Endothelial cell of umbilical vein (primary cell): Measurements from ENCODE around the gene TULP4. TPM values are rescaled to one million over a fixed set of nuclear protein-coding genes. Genes with fewer than 3 reads are reported as not detected.

ENCODE experiments used
- BruUV-seq: library from RNA; stranded (reverse); fragments of 400-500 nt; replicated peaks from 2 replicates; lab custom pipeline; 2021; lab: Mats Ljungman, UMichigan
- CTCF ChIA-PET: fragments of 300-600, 350-600 bp; sonication (Branson Sonifier 250); formaldehyde crosslinking; loops from one replicate; lab custom pipeline; 2021; ENCODE audit warnings: antibody characterized with exemption, inconsistent platforms; lab: Charles Lee
- POLR2A ChIA-PET: fragments of 300-600, 350-600 bp; sonication (Branson Sonifier 250); formaldehyde crosslinking; loops from one replicate; lab custom pipeline; 2021; ENCODE audit warnings: antibody characterized with exemption, inconsistent platforms; lab: Charles Lee
- DNase-seq: peaks from one replicate; pipeline ENCODE4 v3.0.0-alpha.2; 2011; ENCODE audit warnings: low read depth, low spot score
- FAIRE-seq: peaks from 2 replicates; lab custom pipeline; 2011; peaks lifted over from hg19 to GRCh38; lab: Jason Lieb, UNC
- H2AFZ ChIP-seq: 2 replicates; pipeline ENCODE4 v1.6.0; 2012; ENCODE audit warnings: low read depth, low read length, control low read depth, inconsistent platforms
- H3K27ac ChIP-seq: 2 replicates; pipeline ENCODE4 v1.5.1; 2011; ENCODE audit warnings: low read depth, mild to moderate bottlenecking, control low read depth, low read length, moderate library complexity; ENCODE audit not compliant: insufficient read depth
- H3K27me3 ChIP-seq, 2 experiments: 2 replicates each; pipeline versions ENCODE4 v1.6.0 to v1.6.1; 2011; ENCODE audit warnings: low read length in 2 of 2, mixed read lengths in 1 of 2; ENCODE audit not compliant: control insufficient read depth in 2 of 2, insufficient read depth in 2 of 2
- H3K36me3 ChIP-seq, 2 experiments: 2 replicates in 1 of 2; 3 replicates in 1 of 2; pipeline ENCODE4 v1.5.1; 2011; ENCODE audit warnings: low read length in 2 of 2, mild to moderate bottlenecking in 1 of 2, moderate library complexity in 1 of 2; ENCODE audit not compliant: control insufficient read depth in 2 of 2, insufficient read depth in 2 of 2; ENCODE audit errors: extremely low read depth in 1 of 2
- H3K4me1 ChIP-seq: 3 replicates; pipeline ENCODE4 v1.5.1; 2011; ENCODE audit warnings: mild to moderate bottlenecking, low read length; ENCODE audit not compliant: control insufficient read depth, insufficient read depth; ENCODE audit errors: extremely low read depth
- H3K4me2 ChIP-seq: 2 replicates; pipeline ENCODE4 v1.6.1; 2011; ENCODE audit warnings: low read length, control low read depth, mixed read lengths; ENCODE audit not compliant: insufficient read depth
- H3K4me3 ChIP-seq, 3 experiments: fragments of 200-600 bp in 1 of 3; sonication (generic), shearing (Covaris generic) in 1 of 3; replicated peaks in 1 of 3; 2 replicates each; pipeline ENCODE4 v1.5.1; 2011 to 2016; ENCODE audit warnings: control low read depth in 3 of 3, low read length in 3 of 3, mild to moderate bottlenecking in 2 of 3, inconsistent platforms in 1 of 3, low read depth in 1 of 3, moderate library complexity in 1 of 3; ENCODE audit not compliant: insufficient read depth in 1 of 3
- H3K79me2 ChIP-seq: 2 replicates; pipeline ENCODE4 v1.6.0; 2012; ENCODE audit warnings: low read length, inconsistent platforms; ENCODE audit not compliant: control insufficient read depth, insufficient read depth
- H3K9ac ChIP-seq: replicated peaks from 2 replicates; pipeline ENCODE3; 2011; ENCODE audit warnings: low read length, control low read depth; ENCODE audit not compliant: insufficient read depth; ENCODE audit errors: extremely low read depth
- H3K9me1 ChIP-seq: replicated peaks from 3 replicates; pipeline ENCODE4 v1.6.0; 2011; ENCODE audit warnings: mild to moderate bottlenecking, low read length; ENCODE audit not compliant: control insufficient read depth, insufficient read depth; ENCODE audit errors: extremely low read depth
- H3K9me3 ChIP-seq: replicated peaks from 2 replicates; pipeline ENCODE4 v1.5.1; 2012; ENCODE audit warnings: low read length, inconsistent platforms; ENCODE audit not compliant: control insufficient read depth, insufficient read depth
- H4K20me1 ChIP-seq: replicated peaks from 2 replicates; pipeline ENCODE3; 2011; ENCODE audit warnings: mild to moderate bottlenecking, low read length; ENCODE audit not compliant: control insufficient read depth, insufficient read depth; ENCODE audit errors: extremely low read depth
- EZH2 ChIP-seq: IDR thresholded peaks from 2 replicates; pipeline ENCODE4 v1.6.1; 2012; ENCODE audit warnings: borderline replicate concordance, low read depth, mild to moderate bottlenecking, moderate library complexity, low read length, inconsistent platforms; ENCODE audit not compliant: severe bottlenecking
- FOS ChIP-seq: IDR thresholded peaks from 2 replicates; pipeline ENCODE4 v1.6.1; 2011; ENCODE audit warnings: mild to moderate bottlenecking, low read length, moderate library complexity, borderline replicate concordance; ENCODE audit not compliant: insufficient read depth
- GATA2 ChIP-seq: IDR thresholded peaks from 2 replicates; pipeline ENCODE4 v1.7.0; 2011; ENCODE audit warnings: low read depth, mild to moderate bottlenecking, moderate library complexity, mixed read lengths, low read length; ENCODE audit not compliant: insufficient read length, insufficient read depth
- JUN ChIP-seq: IDR thresholded peaks from 2 replicates; pipeline ENCODE4 v1.6.1; 2011; ENCODE audit warnings: borderline replicate concordance, low read depth; ENCODE audit not compliant: insufficient read length, insufficient read depth
- MAX ChIP-seq: IDR thresholded peaks from 2 replicates; pipeline ENCODE4 v1.6.1; 2011; ENCODE audit not compliant: insufficient read depth, insufficient read length
- MYC ChIP-seq: IDR thresholded peaks from one replicate; pipeline ENCODE4 v1.6.1; 2011; ENCODE audit warnings: mild to moderate bottlenecking, low read depth, low read length
- POLR2A ChIP-seq: IDR thresholded peaks from 2 replicates; pipeline ENCODE4 v1.6.1; 2012; ENCODE audit warnings: low read depth, mild to moderate bottlenecking, control low read depth, low read length
- POLR2AphosphoS5 ChIP-seq: IDR thresholded peaks from 2 replicates; pipeline ENCODE4 v1.6.1; 2012; ENCODE audit warnings: low read depth, mild to moderate bottlenecking, control low read depth, low read length, moderate library complexity; ENCODE audit not compliant: insufficient read depth
- dilution Hi-C: fragments of 300-500 bp; cut with MboI; formaldehyde crosslinking; loops from one replicate; pipeline ENCODE4 v1.15.0; 2019; ENCODE audit warnings: low sequenced_read_pairs; ENCODE audit not compliant: extremely low pct_ligation_motif_present
- intact Hi-C: fragments of 100-400 bp; cut with micrococcal nuclease; formaldehyde crosslinking; loops from one replicate; pipeline ENCODE4 v1.10.0; 2022
- polyA plus RNA-seq, 4 experiments: library from polyadenylated mRNA; depleted of rRNA in 3 of 4; stranded (reverse) in 3 of 4; unstranded in 1 of 4; fragments of >200 nt; gene quantifications; 2 replicates each; pipeline versions ENCODE4 v1.2.1 to v1.2.3, GENCODE V29; 2011 to 2012; ENCODE audit warnings: missing spikeins in 1 of 4
- total RNA-seq: library from RNA; stranded (reverse); gene quantifications from 2 replicates; pipeline ENCODE4 v1.2.3, GENCODE V29; 2021
- TF ChIP-seq, protein P1 (sequence below), 2 donors: IDR thresholded peaks; 1 replicate in 1 of 2; 2 replicates in 1 of 2; pipeline ENCODE4 v1.5.1; 2011; ENCODE audit warnings: low read length in 2 of 2, mild to moderate bottlenecking in 2 of 2, moderate library complexity in 2 of 2, control low read depth in 1 of 2, inconsistent platforms in 1 of 2, low read depth in 1 of 2; ENCODE audit not compliant: insufficient read depth in 1 of 2; ENCODE audit errors: extremely low read depth in 1 of 2

Gene TULP4
- total and polyA plus RNA-seq, 2 donors (not counting 3 experiments of a cell fraction or from before 2014, with no cell fraction given), result 10.8 to 55.1 TPM

- H3K4me1 ChIP-seq, result peaks cover 30% of the 10 kb centered on the region
- H3K9me3 ChIP-seq, result no peaks in the 10 kb centered on the region
- H3K9me1 ChIP-seq, result no peaks in the 10 kb centered on the region
- no peak overlapping the region for H3K4me3 ChIP-seq
- H3K4me2 ChIP-seq, result no peak overlapping the region
- no peak overlapping the region for H3K9ac ChIP-seq
- peaks cover 5% of the 10 kb centered on the region for H3K79me2 ChIP-seq
- no TSS peak for BruUV-seq
- dilution Hi-C loops, result no loop called here
- H4K20me1 ChIP-seq, result no peaks in the 10 kb centered on the region
- DNase-seq, result no peak
- intact Hi-C loops, result no loop called here
- no peak overlapping the region for H2AFZ ChIP-seq
- no peaks in the 10 kb centered on the region for H3K27me3 ChIP-seq
- peaks cover 0 to 4% of the 10 kb centered on the region in 2 experiments for H3K36me3 ChIP-seq
- no peak for FAIRE-seq
- TF ChIP-seq EZH2 (no peak), JUN (no peak), FOS (no peak), MAX (no peak), GATA2 (no peak), MYC (no peak), POLR2AphosphoS5 (no peak), POLR2A (no peak)
- TF ChIP-seq, protein P1, sequence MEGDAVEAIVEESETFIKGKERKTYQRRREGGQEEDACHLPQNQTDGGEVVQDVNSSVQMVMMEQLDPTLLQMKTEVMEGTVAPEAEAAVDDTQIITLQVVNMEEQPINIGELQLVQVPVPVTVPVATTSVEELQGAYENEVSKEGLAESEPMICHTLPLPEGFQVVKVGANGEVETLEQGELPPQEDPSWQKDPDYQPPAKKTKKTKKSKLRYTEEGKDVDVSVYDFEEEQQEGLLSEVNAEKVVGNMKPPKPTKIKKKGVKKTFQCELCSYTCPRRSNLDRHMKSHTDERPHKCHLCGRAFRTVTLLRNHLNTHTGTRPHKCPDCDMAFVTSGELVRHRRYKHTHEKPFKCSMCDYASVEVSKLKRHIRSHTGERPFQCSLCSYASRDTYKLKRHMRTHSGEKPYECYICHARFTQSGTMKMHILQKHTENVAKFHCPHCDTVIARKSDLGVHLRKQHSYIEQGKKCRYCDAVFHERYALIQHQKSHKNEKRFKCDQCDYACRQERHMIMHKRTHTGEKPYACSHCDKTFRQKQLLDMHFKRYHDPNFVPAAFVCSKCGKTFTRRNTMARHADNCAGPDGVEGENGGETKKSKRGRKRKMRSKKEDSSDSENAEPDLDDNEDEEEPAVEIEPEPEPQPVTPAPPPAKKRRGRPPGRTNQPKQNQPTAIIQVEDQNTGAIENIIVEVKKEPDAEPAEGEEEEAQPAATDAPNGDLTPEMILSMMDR (IDR thresholded peaks at IDR 0.05; ENCODE audit: extremely low read depth in 1 of 2, insufficient read depth in 1 of 2, low read depth in 1 of 2, low read length in 2 of 2), result no peak
- ChIA-PET CTCF (no interaction called here), POLR2A (no interaction called here)
- H3K27ac ChIP-seq, result no peak overlapping the region
Observed at GRCh38 chr6:158414851-158415262, 102.6 kb downstream of the TULP4 start.
